ENCODE results near the gene DPP6. TPM values are rescaled to one million over a fixed set of nuclear protein-coding genes. Genes with fewer than 3 reads are reported as not detected.

Gene DPP6
- total RNA-seq, 1 donor from 2014 or later, result 1.4 TPM

DNA sequence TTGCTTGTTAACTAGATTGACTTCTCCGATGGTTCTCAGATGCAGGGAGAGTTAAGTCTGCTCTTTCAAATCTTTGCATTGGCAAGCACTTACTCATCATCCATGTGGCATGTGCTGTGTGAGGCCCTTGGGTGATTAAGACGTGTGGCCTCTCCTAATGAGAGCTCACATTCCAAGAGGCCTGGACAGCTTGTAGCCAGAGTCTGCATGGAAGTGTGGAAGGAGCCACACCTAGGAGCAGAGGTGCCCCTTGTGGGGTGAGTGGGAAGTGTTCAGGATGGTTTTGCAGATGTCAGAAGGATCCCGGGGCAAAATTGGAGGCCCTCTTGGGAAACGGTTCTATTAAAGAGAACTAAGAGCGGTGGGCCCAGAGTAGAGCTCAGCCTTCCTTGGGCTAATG is 724.8 kb downstream of the DPP6 start:
- no peak overlapping the region for H3K27ac Mint-ChIP-seq (ENCODE audit: unreplicated experiment)
- H3K9me3 Mint-ChIP-seq (ENCODE audit: unreplicated experiment), result no peaks in the 10 kb centered on the region
- H3K4me1 Mint-ChIP-seq (ENCODE audit: unreplicated experiment), result peaks cover 6% of the 10 kb centered on the region
- no peak for DNase-seq (ENCODE audit: low spot score)
- TF ChIP-seq CTCF (IDR thresholded peaks at IDR 0.05; ENCODE audit: unreplicated experiment), result peak; percentile 24
- H3K36me3 Mint-ChIP-seq (ENCODE audit: low read depth, unreplicated experiment), result peaks cover 5% of the 10 kb centered on the region
- no peak overlapping the region for H3K4me3 Mint-ChIP-seq (ENCODE audit: unreplicated experiment)
- peaks cover 8% of the 10 kb centered on the region for H3K27me3 Mint-ChIP-seq (ENCODE audit: unreplicated experiment)

DNA sequence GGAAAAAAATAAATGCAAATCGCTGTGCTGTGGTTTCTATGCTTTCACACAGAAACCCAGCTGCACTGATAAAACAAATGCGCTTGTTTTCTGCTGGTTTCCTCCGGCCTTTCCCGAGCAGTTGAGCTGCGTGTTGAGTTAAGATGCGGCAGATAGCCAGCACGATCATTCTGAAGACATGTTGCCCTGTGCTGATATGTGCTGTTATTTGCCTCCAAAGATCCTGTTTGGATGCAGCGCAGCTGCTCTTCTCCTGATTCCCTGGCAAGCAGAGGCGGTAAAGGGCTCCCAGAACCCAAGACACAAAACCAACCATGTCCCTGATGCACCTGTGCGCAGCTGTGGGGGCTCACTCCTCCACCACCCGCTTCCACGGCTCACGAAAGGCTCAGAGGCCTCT is 725.3 kb downstream of the DPP6 start:
- DNase-seq (ENCODE audit: low spot score), result no peak
- Mint-ChIP-seq H3K4me3 (ENCODE audit: unreplicated experiment) (no peak overlapping the region), H3K4me1 (ENCODE audit: unreplicated experiment) (peaks cover 6% of the 10 kb centered on the region), H3K27ac (ENCODE audit: unreplicated experiment) (no peak overlapping the region), H3K36me3 (ENCODE audit: low read depth, unreplicated experiment) (peaks cover 5% of the 10 kb centered on the region), H3K9me3 (ENCODE audit: unreplicated experiment) (no peaks in the 10 kb centered on the region), H3K27me3 (ENCODE audit: unreplicated experiment) (peaks cover 8% of the 10 kb centered on the region)
- no peak for TF ChIP-seq CTCF (IDR thresholded peaks at IDR 0.05; ENCODE audit: unreplicated experiment)

GRCh38 chr7:154777908-154778307 is 725.7 kb downstream of the DPP6 start:
- H3K9me3 Mint-ChIP-seq (ENCODE audit: unreplicated experiment), result no peaks in the 10 kb centered on the region
- H3K27me3 Mint-ChIP-seq (ENCODE audit: unreplicated experiment), result peaks cover 8% of the 10 kb centered on the region
- no peak for TF ChIP-seq CTCF (IDR thresholded peaks at IDR 0.05; ENCODE audit: unreplicated experiment)
- H3K27ac Mint-ChIP-seq (ENCODE audit: unreplicated experiment), result no peak overlapping the region
- H3K4me1 Mint-ChIP-seq (ENCODE audit: unreplicated experiment), result peaks cover 6% of the 10 kb centered on the region
- DNase-seq (ENCODE audit: low spot score), result no peak
- peaks cover 5% of the 10 kb centered on the region for H3K36me3 Mint-ChIP-seq (ENCODE audit: low read depth, unreplicated experiment)
- no peak overlapping the region for H3K4me3 Mint-ChIP-seq (ENCODE audit: unreplicated experiment)

DNA sequence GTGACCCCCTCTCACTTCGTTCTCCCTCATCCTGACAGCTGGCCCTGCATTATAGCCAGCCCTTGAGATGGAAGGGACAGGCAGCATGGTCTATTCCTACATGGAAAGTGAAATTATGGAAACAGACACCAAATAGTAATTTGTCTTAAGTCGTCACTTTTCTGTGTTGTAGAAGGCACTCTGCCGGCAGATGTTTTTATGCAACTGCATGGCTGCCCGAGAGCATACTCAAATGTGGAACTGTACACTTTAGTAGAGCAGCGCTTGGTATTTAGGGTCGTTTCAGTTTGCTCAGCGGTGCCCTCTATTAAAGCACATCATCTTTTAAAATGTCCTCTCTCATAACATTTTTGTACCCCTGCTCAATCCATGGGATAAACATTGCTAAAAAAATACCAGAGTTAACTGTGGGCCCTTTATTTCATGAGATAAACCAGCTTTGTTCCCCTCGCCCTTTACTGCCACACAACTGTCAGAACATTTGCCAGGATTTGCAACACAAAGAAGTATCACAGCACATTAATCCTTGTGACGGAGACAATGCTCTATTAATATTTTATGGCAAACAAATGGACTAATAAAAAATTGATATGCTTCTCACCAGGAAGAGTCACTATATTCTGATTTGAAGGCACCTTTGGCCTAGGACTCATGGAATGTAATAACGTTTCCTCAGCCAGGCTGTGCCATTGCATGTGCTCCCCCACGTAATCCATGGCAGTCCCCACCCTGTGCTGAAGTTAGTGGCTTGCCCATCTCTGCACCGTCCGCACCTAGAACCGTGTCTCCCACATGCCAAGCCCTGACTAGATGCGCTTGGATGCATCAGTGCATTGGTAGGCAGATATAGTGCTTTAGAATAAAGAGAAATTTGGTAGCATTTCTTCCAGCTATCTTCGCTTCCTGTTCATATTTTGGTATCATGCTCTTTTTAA is 729.4 kb downstream of the DPP6 start:
- peaks cover 8% of the 10 kb centered on the region for H3K27me3 Mint-ChIP-seq (ENCODE audit: unreplicated experiment)
- peaks cover 5% of the 10 kb centered on the region for H3K36me3 Mint-ChIP-seq (ENCODE audit: low read depth, unreplicated experiment)
- no peak overlapping the region for H3K27ac Mint-ChIP-seq (ENCODE audit: unreplicated experiment)
- TF ChIP-seq CTCF (IDR thresholded peaks at IDR 0.05; ENCODE audit: unreplicated experiment), result no peak
- H3K9me3 Mint-ChIP-seq (ENCODE audit: unreplicated experiment), result no peaks in the 10 kb centered on the region
- H3K4me3 Mint-ChIP-seq (ENCODE audit: unreplicated experiment), result no peak overlapping the region
- DNase-seq (ENCODE audit: low spot score), result no peak
- H3K4me1 Mint-ChIP-seq (ENCODE audit: unreplicated experiment), result peaks cover 2% of the 10 kb centered on the region

DNA sequence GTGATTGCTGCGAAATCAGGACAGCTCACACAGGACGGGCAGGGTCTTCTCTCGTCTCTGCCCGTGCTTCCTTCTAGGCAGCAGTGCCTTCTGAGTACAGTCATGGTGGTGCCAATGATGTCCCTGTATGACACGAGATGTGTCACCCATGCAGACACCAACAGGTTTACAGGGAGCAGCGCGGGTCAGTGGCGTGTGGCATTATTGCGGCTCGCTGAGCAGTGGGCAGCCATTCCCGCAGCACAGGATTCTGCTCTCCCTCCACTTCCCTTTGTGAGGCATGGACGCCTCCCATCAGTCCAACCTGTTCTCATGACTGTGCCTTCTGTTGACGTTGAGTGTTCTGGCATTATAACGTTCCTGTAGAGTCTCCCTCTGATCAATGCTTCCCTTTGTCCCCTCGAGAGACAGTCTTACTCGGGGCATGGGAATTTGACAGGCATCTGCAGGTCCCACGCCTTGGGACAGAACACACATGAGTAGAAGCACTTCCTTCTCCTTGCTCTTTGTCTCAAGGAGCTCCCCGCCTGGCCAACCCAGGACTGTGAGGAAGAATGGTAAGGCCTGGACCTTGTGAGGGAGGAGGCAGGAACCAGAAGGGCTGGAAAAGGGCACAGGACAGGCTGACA is 731.2 kb downstream of the DPP6 start:
- no peaks in the 10 kb centered on the region for H3K4me1 Mint-ChIP-seq (ENCODE audit: unreplicated experiment)
- H3K27me3 Mint-ChIP-seq (ENCODE audit: unreplicated experiment), result peaks cover 6% of the 10 kb centered on the region
- TF ChIP-seq CTCF (IDR thresholded peaks at IDR 0.05; ENCODE audit: unreplicated experiment), result no peak
- H3K9me3 Mint-ChIP-seq (ENCODE audit: unreplicated experiment), result no peaks in the 10 kb centered on the region
- H3K27ac Mint-ChIP-seq (ENCODE audit: unreplicated experiment), result no peak overlapping the region
- no peak for DNase-seq (ENCODE audit: low spot score)
- no peak overlapping the region for H3K4me3 Mint-ChIP-seq (ENCODE audit: unreplicated experiment)
- H3K36me3 Mint-ChIP-seq (ENCODE audit: low read depth, unreplicated experiment), result peaks cover 5% of the 10 kb centered on the region
